ENCODE measurements around the gene SLC37A3. TPM values are rescaled to one million over a fixed set of nuclear protein-coding genes. Genes with fewer than 3 reads are reported as not detected.

SLC37A3 gene
- total RNA-seq, 1 experiment from 2014 or later = 46.4 TPM

GRCh38 chr7:140415361-140415760 lies 17.0 kb upstream of the SLC37A3 start:
- CTCF ChIA-PET = no interaction called here
- no peak overlapping the region for H3K4me3 Mint-ChIP-seq (ENCODE audit: unreplicated experiment)
- Histone ChIP-seq H3K36me3 (ENCODE audit: control insufficient read depth, insufficient read depth, low read length) (no peaks in the 10 kb centered on the region), H3K4me3 (ENCODE audit: low read depth, low read length) (no peak overlapping the region), H3K27me3 (replicated peaks; ENCODE audit: control insufficient read depth, insufficient read depth, low read length) (no peaks in the 10 kb centered on the region), H3K9me3 (no peaks in the 10 kb centered on the region), H3K4me1 (peaks cover 8% of the 10 kb centered on the region; the same call in 1 of the 2 replicates)
- POLR2A ChIA-PET = no interaction called here
- intact Hi-C loops (cut with micrococcal nuclease; ENCODE audit: unreplicated experiment) = no loop called here
- H3K36me3 Mint-ChIP-seq (ENCODE audit: insufficient read depth, unreplicated experiment) = no peaks in the 10 kb centered on the region
- BruUV-seq (replicated peaks) = no TSS peak
- H3K27ac Mint-ChIP-seq (ENCODE audit: unreplicated experiment) = no peak overlapping the region
- no peak for DNase-seq
- H3K4me1 Mint-ChIP-seq (ENCODE audit: low read depth, unreplicated experiment) = peaks cover 8% of the 10 kb centered on the region
- no peaks in the 10 kb centered on the region for H3K9me3 Mint-ChIP-seq (ENCODE audit: unreplicated experiment)
- H3K27me3 Mint-ChIP-seq (ENCODE audit: insufficient read depth, unreplicated experiment) = no peaks in the 10 kb centered on the region
- TF ChIP-seq, protein P1, sequence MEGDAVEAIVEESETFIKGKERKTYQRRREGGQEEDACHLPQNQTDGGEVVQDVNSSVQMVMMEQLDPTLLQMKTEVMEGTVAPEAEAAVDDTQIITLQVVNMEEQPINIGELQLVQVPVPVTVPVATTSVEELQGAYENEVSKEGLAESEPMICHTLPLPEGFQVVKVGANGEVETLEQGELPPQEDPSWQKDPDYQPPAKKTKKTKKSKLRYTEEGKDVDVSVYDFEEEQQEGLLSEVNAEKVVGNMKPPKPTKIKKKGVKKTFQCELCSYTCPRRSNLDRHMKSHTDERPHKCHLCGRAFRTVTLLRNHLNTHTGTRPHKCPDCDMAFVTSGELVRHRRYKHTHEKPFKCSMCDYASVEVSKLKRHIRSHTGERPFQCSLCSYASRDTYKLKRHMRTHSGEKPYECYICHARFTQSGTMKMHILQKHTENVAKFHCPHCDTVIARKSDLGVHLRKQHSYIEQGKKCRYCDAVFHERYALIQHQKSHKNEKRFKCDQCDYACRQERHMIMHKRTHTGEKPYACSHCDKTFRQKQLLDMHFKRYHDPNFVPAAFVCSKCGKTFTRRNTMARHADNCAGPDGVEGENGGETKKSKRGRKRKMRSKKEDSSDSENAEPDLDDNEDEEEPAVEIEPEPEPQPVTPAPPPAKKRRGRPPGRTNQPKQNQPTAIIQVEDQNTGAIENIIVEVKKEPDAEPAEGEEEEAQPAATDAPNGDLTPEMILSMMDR (IDR thresholded peaks at IDR 0.05; ENCODE audit: insufficient read depth in 1 of 2, low read depth in 1 of 2, low read length in 1 of 2, severe bottlenecking in 1 of 2, unreplicated experiment in 1 of 2) = no peak

- H3K4me3 ChIP-seq (ENCODE audit: low read depth, low read length) = peak overlapping the region; percentile 57; the same call in 1 of the 2 replicates
- Mint-ChIP-seq H3K27ac (ENCODE audit: unreplicated experiment) (peak overlapping the region; percentile 87), H3K4me3 (ENCODE audit: unreplicated experiment) (peak overlapping the region; percentile 98), H3K36me3 (ENCODE audit: insufficient read depth, unreplicated experiment) (no peaks in the 10 kb centered on the region), H3K27me3 (ENCODE audit: insufficient read depth, unreplicated experiment) (no peaks in the 10 kb centered on the region), H3K4me1 (ENCODE audit: low read depth, unreplicated experiment) (peaks cover 16% of the 10 kb centered on the region), H3K9me3 (ENCODE audit: unreplicated experiment) (no peaks in the 10 kb centered on the region)
- peaks cover 6% of the 10 kb centered on the region for H3K4me1 ChIP-seq
- H3K27me3 ChIP-seq (replicated peaks; ENCODE audit: control insufficient read depth, insufficient read depth, low read length) = no peaks in the 10 kb centered on the region
- ChIA-PET CTCF (no interaction called here), POLR2A (no interaction called here)
- DNase-seq = no peak
- intact Hi-C loops (cut with micrococcal nuclease; ENCODE audit: unreplicated experiment) = loop anchor here (5.0 kb wide), 1 partner anchor 73 kb away; the partner anchor contains the start of gene MKRN1
- BruUV-seq (replicated peaks) = TSS peak; percentile 52
- TF ChIP-seq, protein P1 (IDR thresholded peaks at IDR 0.05; ENCODE audit: insufficient read depth in 1 of 2, low read depth in 1 of 2, low read length in 1 of 2, severe bottlenecking in 1 of 2, unreplicated experiment in 1 of 2) = no peak
- no peaks in the 10 kb centered on the region for H3K9me3 ChIP-seq
- H3K36me3 ChIP-seq (ENCODE audit: control insufficient read depth, insufficient read depth, low read length) = no peaks in the 10 kb centered on the region
These were observed 6.3 kb upstream of the SLC37A3 start for GRCh38 chr7:140404565-140405065.

- no TSS peak for BruUV-seq (replicated peaks)
- Mint-ChIP-seq H3K4me1 (ENCODE audit: low read depth, unreplicated experiment) (peaks cover 16% of the 10 kb centered on the region), H3K4me3 (ENCODE audit: unreplicated experiment) (peak within 1 kb of the TSS; percentile 98), H3K27ac (ENCODE audit: unreplicated experiment) (peak within 1 kb of the TSS; percentile 87), H3K27me3 (ENCODE audit: insufficient read depth, unreplicated experiment) (no peaks in the 10 kb centered on the region), H3K9me3 (ENCODE audit: unreplicated experiment) (no peaks in the 10 kb centered on the region), H3K36me3 (ENCODE audit: insufficient read depth, unreplicated experiment) (no peaks in the 10 kb centered on the region)
- intact Hi-C loops (cut with micrococcal nuclease; ENCODE audit: unreplicated experiment) = loop anchor here (5.0 kb wide), 1 partner anchor 73 kb away; the partner anchor contains the start of gene MKRN1
- peak; percentile 68 to 72 for DNase-seq
- CTCF ChIA-PET = no interaction called here
- Histone ChIP-seq H3K27me3 (replicated peaks; ENCODE audit: control insufficient read depth, insufficient read depth, low read length) (no peaks in the 10 kb centered on the region), H3K4me3 (ENCODE audit: low read depth, low read length) (peak within 1 kb of the TSS; percentile 57), H3K9me3 (no peaks in the 10 kb centered on the region), H3K36me3 (ENCODE audit: control insufficient read depth, insufficient read depth, low read length) (no peaks in the 10 kb centered on the region), H3K4me1 (peaks cover 6% of the 10 kb centered on the region)
- TF ChIP-seq, protein P1 (IDR thresholded peaks at IDR 0.05; ENCODE audit: insufficient read depth in 1 of 2, low read depth in 1 of 2, low read length in 1 of 2, severe bottlenecking in 1 of 2, unreplicated experiment in 1 of 2) = no peak
- POLR2A ChIA-PET = no interaction called here
These were observed 5.7 kb upstream of the SLC37A3 start, which contains the start of gene RAB19 for GRCh38 chr7:140403878-140404564. TSS of gene RAB19 (plus strand) at chr7:140404058. CDS start at chr7:140407647, 3,589 bp downstream.

Measured in Caco-2 (cell line).